GM18508 (cell line): ENCODE measurements around the gene FERMT3.

Experiments used
- ATAC-seq: cut with Tn5 transposase; IDR thresholded peaks from one replicate; pipeline ENCODE4 v1.9.1; 2021; ENCODE audit warnings: moderate number of reproducible peaks; ENCODE audit not compliant: insufficient read depth, unreplicated experiment

The FERMT3 gene

DNA sequence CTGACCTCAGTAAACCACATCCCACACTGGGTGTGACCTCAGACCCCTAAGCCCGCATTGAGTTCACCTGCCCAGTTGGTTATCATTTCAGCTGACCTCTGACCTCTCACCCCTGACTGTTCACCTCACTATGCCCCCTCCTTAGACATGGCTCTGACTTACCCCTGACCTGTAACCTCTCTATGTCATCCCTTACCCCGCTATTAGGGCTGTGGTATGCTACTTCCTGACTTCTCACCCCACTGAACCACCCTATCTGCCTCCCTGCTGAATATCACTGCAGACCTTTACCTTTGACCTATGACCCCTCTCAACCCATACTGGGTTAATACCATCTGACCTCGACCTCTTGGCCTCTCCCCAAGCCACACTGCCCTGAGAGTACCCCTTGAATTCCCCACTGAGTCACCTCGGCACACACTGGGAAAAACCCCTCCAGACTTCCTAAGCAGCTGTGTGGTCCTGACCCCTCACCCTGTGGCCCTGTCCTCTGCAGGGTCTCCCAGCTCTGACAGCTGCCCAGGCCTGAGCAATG is 53.1 kb downstream of the FERMT3 start:
- ATAC-seq: no peak

DNA sequence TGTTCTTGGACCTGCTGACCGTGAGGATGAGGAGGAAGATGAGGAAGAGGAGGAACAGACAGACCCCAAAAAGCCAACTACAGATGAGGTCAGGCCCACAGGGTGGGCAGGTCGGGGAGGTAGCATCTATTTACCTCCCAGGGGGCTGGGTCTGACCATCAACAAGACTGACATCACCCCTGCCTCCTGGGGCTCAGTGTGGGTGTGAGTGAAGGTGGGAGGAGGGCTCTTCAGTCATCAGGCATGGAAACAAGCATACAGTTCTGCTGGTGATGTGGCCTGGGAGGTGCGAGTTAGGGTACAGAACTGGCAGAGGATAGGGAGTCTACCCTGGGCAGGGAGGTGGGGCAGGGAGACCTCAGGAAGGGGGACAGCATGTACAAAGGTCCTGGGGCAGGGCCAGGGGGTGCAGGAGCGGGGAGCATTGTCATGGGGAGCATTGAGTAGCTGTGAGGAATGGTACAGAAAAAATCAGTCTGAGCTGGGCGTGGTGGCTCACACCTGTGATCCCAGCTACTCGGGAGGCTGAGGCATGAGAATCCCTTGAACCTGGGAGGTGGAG is 53.7 kb downstream of the FERMT3 start:
- ATAC-seq: no peak

DNA sequence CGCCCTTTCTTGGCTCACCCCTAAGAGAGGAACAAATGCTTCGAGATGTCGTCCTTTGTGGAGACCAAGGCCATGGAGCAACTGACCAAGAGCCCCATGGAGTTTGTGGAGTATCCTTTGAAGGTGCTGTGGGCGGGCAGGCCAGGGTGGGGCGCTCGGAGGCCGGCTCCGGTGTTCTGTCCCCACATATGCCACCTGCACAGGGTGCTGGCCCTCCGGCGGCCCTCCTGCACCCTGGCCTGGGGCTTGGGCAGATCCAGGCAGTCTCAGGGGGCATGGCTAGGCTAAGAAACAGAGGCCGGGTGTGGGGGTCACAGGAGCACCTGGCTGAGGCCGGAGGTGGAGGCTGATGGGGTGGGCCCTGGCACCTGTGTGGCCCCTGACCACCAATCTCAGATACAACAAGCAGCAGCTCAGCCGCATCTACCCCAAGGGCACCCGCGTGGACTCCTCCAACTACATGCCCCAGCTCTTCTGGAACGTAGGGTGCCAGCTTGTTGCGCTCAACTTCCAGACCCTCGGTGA is 55.1 kb downstream of the FERMT3 start:
- ATAC-seq: no peak

DNA sequence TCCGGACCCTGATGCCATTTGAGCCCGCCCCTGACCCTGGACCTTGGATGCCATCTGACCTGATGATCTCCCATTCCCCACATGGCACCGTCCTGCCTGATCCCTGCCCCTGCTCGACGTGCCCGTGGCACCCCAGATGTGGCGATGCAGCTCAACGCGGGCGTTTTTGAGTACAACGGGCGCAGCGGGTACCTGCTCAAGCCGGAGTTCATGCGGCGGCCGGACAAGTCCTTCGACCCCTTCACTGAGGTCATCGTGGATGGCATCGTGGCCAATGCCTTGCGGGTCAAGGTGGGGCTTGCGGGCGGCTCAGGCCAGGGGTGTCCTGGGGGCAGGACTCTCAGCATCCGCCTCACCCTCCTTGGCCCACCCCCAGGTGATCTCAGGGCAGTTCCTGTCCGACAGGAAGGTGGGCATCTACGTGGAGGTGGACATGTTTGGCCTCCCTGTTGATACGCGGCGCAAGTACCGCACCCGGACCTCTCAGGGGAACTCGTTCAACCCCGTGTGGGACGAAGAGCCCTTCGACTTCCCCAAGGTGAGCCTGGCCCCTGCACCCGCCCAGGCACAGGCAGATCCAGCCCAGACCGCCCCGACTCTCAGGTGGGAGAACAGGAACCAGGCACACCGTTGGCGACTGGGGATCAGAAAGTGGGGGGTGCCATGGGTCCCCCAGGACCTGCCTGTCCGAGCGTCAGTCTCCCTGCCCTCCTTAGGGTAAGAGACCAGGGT is 55.9 kb downstream of the FERMT3 start:
- no peak for ATAC-seq

DNA sequence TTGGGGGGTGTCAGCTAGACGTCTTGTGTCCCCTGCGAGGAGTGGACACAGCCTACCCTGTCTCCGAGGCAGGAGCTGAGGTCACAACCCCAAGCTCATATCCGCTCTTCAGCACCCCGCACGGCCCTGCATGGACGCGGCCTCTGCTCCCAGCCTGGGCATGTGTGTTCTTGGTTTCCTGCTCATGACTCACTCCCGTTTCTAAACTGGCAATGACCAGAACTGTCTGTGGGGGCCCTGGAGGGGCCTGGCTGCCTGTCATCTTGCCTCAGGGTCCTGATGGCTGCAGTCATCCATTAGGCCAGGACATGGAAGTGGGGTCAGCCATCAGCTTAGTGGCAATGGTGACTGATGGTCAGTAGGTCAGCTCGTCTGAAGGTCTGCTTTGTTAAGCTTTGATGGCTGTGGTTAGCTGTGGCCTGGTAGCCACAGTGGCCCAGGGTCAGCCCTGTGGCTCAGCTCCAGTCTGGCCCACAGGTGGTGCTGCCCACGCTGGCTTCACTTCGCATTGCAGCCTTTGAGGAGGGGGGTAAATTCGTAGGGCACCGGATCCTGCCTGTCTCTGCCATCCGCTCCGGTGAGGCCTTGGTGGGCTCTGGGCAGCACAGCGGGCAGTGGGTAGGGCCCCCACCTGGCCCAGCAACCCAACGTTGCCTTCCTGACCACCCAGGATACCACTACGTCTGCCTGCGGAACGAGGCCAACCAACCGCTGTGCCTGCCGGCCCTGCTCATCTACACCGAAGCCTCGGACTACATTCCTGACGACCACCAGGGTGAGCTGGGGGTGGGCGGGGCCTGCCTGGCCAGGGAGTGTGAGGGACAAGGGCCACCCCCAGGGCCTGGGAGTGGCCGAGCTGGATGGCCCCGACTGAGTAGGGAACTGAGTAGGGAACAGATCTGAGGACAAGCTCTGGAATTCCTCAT is 56.8 kb downstream of the FERMT3 start:
- no peak for ATAC-seq

DNA sequence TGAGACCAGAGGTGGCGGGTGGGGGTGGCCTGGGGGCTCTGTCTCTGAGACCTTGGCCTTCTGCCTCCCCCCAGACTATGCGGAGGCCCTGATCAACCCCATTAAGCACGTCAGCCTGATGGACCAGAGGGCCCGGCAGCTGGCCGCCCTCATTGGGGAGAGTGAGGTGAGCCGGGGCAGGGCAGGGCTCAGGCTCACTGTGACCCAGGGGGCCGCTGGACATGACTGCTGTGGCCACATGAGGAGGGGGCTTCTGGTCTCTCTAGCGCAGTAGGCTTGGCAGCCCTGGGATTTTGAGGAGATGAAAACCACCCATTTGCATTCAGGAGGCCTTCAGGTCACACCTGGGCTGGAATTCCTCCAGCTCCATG is 57.4 kb downstream of the FERMT3 start:
- ATAC-seq: no peak

DNA sequence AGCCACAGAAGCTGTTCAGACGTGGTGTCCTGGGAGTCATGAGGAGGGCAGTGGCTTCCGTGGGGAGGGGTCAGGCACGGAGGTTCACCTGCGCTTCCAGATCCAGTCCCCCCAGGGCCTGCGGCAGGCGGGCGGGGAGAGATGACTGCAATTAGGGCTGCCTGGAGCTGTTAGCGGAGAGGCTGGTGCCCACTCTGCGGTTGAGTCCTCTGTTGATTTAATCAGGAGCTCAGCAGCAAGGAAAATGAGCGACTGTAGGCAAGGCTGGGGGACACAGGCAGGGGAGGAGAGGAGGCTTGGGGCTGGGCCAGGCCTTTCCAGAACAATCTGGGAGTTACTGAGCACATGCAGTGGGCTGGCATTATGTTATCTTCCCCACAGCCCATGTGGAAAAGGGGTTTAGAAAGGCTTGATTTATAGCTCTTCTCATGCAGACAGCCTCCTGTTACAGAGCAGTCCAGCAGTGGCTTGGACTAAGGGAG is 57.9 kb downstream of the FERMT3 start:
- ATAC-seq: no peak

DNA sequence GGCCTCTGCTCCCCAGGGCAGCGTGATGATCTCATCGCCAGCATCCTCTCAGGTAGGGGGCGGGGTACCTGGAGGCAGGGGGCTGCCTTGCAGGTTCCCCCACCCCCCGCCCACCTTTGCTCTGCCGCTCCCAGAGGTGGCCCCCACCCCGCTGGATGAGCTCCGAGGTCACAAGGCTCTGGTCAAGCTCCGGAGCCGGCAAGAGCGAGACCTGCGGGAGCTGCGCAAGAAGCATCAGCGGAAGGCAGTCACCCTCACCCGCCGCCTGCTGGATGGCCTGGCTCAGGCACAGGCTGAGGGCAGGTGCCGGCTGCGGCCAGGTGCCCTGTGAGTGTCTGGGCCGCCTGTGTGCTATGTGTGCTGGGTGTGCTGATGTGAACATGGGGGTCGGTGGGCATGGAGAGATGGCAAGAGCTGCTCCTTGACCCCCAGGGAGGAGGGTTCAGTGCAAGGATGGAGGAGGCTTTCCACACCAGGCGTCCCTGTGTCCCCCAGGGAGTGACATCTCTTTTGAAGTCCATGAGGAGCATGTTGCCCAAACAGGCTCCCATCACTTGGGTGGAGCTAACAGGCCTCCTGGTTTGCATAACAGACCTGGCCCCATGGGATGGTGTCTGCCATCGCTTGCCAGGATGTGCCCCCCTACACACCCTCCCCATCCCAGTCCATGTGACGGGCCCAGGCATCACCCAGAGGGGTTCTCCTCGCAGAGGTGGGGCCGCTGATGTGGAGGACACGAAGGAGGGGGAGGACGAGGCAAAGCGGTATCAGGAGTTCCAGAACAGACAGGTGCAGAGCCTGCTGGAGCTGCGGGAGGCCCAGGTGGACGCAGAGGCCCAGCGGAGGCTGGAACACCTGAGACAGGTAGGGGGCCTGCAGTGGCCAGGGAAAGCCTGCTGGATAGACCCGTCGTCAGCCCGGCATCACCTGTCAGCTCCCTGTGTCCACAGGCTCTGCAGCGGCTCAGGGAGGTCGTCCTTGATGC is 58.9 kb downstream of the FERMT3 start:
- ATAC-seq: no peak

DNA sequence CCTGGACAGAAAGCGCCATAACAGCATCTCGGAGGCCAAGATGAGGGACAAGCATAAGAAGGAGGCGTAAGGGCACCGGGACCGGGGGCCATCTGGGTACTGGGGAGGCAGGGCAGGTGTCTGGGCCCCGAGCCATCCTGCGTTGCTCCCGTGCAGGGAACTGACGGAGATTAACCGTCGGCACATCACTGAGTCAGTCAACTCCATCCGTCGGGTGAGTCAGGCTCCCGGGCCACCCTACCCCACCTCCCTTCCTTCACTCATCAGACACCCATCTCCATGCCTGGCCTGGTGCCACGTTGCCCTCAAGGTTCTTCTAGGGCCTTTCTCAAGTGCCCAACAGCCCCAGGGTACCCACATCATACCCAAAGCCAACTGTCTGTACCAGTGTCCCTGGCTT is 59.8 kb downstream of the FERMT3 start:
- no peak for ATAC-seq

DNA sequence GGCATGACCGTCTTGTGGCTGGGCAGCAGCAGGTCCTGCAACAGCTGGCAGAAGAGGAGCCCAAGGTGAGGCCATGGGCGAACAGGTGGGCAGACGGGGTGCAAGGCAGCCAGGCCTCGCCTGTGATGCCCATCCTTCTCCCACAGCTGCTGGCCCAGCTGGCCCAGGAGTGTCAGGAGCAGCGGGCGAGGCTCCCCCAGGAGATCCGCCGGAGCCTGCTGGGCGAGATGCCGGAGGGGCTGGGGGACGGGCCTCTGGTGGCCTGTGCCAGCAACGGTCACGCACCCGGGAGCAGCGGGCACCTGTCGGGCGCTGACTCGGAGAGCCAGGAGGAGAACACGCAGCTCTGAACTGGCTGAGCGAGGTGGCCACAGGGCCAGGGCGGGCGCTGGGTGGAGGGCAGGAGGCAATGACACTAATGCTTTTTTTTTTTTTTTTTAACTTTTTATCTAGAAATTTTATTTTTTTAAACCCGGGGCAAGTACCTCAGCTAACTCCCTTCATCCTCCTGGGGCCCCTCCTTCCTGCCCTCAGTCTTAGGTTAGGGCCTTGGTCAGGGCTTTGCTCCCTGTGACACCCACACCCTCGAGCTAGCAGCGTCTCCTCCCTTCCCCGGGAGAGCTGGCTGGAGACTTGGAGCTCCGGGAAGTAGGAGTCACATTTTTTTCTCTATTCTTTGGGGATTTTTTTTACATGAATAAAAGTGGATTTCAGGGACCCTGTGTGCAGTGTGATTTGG is 60.9 kb downstream of the FERMT3 start:
- ATAC-seq: no peak

DNA sequence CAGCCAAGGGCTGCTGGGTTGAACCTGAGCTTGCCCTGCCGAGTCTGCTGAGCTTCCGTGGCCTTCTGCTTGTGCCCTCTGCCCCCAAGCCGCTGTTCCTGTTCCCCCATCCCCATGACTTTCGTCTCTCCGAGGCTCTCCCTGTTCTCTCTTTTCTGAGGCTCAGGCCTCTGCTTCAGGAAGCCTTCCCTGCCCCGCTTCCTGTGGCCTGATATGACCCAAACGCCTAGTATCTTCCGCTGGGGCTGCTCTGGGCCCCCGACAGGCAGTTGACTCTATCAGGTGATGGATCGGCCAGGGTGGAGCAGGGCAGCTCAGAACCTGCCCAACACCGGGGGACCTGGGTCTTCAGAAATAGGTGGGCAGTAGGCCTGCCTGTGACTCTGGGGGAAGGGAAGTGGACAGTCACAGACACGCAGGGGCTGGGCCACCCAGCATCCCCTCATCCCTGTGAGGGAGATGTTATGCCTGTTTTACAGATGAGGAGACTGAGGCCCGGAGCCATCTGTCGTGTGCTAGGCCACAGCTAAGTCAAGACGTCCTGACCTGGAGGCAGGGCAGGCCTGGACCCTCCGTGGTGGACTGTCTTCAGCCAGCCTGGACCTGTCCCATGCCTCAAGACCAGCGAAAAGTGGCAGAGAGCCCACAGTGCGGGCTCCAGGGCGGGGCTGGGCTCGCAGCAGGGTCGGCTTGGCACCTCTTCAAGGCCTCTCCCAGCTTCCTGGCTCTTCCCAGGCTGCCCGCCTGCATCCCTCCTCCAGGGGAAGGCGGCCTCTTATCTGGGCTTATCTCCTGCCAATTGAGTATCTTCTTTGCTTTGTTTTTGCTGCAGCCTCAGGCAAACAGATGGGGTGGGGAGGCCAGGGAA is 61.7 kb downstream of the FERMT3 start:
- ATAC-seq: no peak

DNA sequence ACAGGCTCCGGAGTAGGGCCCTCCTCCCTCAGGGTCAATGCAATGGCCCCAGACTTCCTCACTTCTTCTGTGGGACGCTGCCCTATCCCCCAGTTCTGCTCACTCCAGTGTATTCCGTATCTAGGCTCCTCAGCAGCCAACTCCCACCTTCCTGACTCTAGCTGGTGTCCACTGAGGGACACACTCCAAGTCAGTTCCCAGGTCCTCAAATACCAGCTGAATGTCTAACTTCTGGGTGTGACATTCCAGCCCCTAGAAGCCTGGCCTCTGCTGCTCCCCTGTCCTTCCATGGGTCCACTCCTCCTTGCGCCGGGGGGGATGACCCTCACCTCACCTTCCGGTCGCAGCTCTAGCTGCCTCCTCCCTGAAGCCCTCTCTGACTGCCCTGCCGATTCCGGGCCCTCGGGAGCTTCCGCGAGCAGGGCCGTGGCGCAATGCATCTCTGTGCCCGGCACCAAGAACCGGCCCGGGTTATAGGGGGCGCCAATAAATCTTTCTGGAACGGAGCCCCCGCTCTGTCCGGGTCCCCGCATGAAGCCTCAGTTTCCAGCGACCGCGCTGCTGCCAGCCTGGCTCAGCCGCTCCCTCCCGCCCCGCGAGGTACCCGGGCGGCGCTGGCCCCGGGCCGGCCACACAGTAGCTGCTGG is 62.5 kb downstream of the FERMT3 start:
- ATAC-seq: peak; percentile 10

DNA sequence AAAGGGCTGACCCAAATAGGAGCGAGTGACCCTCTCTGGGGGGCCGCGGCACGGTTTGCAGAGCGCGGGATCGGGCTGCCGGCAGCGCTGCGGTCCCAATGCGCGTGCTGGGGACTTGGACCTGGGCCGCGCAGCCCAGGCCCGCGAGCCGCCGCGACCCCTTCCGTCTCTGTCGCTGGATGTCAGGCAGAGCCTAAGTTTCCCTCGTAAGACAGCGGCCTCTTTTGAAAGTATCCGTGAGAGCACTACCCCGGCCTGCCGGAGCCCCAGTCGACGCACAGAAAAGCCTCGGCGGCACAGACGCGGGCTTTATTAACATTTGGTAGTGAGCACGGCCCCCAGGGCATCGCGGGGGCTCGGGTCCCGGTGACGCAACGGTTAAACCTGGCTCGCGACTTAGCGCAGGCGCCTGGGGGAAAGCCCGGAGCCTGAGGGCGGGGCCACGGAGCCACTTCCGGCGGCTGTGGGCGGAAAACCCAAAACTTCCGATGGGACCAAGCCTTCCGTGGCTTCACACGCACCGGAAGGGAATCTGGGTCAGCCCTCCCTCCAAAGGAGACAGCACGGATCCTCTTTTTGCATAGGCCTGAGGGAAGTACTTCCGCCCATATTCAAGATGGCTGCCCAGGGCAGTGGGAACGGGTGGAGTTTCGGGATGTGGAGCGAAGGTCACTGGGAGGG is 63.2 kb downstream of the FERMT3 start:
- peak; percentile 38 for ATAC-seq
